H1 (cell line): ENCODE measurements around the gene SLAMF1. TPM values are rescaled to one million over a fixed set of nuclear protein-coding genes. Genes with fewer than 3 reads are reported as not detected.

Experiments used
- NANOG ChIP-seq: IDR thresholded peaks from 2 replicates; pipeline ENCODE4 v1.6.1; 2011; ENCODE audit warnings: low read length, low read depth, mild to moderate bottlenecking, inconsistent platforms; ENCODE audit not compliant: insufficient read depth, poor library complexity, severe bottlenecking
- NRF1 ChIP-seq: IDR thresholded peaks from 2 replicates; pipeline ENCODE4 v1.6.1; 2011; ENCODE audit warnings: mild to moderate bottlenecking, low read depth, low read length, improper control_type of control experiment
- polyA plus RNA-seq, 7 experiments: library from polyadenylated mRNA; depleted of rRNA in 3 of 7; stranded (reverse) in 5 of 7; unstranded in 2 of 7; fragments of >200 nt in 5 of 7; fragments of 200-250 nt in 2 of 7; gene quantifications; 1 replicate in 5 of 7; 2 replicates in 1 of 7; 4 replicates in 1 of 7; pipeline versions ENCODE4 v1.2.1 to v1.2.3, GENCODE V29; 2011 to 2013; ENCODE audit warnings: missing spikeins in 2 of 7, mixed read lengths in 2 of 7
- total RNA-seq: library from RNA; stranded (reverse); fragmentation: NEBNext Ultra II Directional; extraction: Animal tissue kit (Norgen Biotek cat#: 25700); gene quantifications from 2 replicates; pipeline ENCODE4 v1.2.1, GENCODE V29; 2021
- TF ChIP-seq, protein P1 (sequence below): IDR thresholded peaks from 2 replicates; pipeline ENCODE4 v1.6.1; 2011; ENCODE audit warnings: low read depth, mild to moderate bottlenecking, low read length; ENCODE audit not compliant: insufficient read depth

The SLAMF1 gene
- total and polyA plus RNA-seq, 2 of the 8 experiments (the other 6 are each of a cell fraction or from before 2014, with no cell fraction given) = not detected

GRCh38 chr1:160644399-160644798, 2.4 kb downstream of the SLAMF1 start (continued):
- TF ChIP-seq, protein P1, sequence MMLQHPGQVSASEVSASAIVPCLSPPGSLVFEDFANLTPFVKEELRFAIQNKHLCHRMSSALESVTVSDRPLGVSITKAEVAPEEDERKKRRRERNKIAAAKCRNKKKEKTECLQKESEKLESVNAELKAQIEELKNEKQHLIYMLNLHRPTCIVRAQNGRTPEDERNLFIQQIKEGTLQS = no peak
- TF ChIP-seq NANOG = no peak
- TF ChIP-seq NRF1 = no peak
